Measurements from ENCODE around the gene PREX1.

Gene PREX1

DNA sequence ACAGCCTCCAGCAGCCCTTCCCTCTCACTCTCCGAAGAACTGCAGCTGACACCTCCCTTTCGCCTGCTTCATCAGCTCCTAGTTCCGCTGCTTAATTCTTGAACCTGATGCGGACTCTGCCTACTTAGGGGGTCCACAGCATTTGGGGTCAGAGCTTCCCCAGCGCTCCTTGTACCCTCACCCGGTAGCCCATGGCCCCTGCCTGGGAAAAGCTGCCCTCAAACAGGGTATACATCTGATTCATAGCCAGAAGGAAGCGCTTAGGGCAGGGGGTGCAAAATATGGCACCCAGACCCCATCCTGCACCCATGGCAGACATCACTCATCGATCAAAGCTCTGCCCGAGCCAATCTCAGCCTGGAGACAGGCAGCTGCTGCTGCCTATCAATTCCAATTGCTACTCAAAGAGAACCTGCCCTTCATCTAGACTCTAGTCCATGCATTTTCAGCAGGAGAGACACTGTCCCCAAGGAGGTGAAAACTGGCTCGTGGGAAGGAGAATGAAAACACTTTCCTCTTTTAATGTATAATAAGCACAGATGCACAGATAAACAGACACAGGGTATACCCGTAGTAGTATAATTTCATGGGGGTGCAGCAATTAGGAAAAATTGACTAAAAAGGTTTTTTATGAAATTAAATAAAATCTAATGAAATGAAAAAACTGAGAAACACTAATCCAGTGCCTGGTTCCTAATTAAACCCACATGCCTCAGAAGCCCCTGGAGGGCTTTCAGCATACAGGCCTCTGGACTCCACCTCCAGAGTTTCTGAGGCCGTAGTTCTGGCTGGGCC is 194.8 kb downstream of the PREX1 start:
- DNase-seq (ENCODE audit: low spot score) = no peak

- no peak for DNase-seq (ENCODE audit: low spot score)
Measured at GRCh38 chr20:48632017-48632824, 195.6 kb downstream of the PREX1 start.

GRCh38 chr20:48631114-48632016 is 196.4 kb downstream of the PREX1 start:
- peak; percentile 60 for DNase-seq (ENCODE audit: low spot score)

- no peak for DNase-seq (ENCODE audit: low spot score)
Measured at GRCh38 chr20:48630342-48631075, 197.3 kb downstream of the PREX1 start.

DNA sequence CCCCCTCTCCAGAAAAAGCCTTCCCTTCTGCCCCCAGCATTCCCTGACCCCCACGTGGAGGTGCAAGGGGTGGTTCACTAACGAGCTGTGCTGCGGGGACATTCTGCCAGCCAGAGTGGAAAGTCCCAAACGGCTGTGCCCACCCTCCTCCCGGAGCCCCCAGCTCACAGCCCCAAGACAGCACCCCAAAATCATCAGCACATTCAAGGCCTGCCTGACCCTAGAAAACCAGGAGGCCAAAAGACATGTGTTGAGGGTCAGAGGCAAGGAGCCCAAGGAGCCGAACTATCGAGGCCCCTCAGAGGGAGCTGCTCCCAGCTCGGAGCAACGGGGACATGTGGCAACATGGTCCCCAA is 197.9 kb downstream of the PREX1 start:
- DNase-seq (ENCODE audit: low spot score) = no peak

DNA sequence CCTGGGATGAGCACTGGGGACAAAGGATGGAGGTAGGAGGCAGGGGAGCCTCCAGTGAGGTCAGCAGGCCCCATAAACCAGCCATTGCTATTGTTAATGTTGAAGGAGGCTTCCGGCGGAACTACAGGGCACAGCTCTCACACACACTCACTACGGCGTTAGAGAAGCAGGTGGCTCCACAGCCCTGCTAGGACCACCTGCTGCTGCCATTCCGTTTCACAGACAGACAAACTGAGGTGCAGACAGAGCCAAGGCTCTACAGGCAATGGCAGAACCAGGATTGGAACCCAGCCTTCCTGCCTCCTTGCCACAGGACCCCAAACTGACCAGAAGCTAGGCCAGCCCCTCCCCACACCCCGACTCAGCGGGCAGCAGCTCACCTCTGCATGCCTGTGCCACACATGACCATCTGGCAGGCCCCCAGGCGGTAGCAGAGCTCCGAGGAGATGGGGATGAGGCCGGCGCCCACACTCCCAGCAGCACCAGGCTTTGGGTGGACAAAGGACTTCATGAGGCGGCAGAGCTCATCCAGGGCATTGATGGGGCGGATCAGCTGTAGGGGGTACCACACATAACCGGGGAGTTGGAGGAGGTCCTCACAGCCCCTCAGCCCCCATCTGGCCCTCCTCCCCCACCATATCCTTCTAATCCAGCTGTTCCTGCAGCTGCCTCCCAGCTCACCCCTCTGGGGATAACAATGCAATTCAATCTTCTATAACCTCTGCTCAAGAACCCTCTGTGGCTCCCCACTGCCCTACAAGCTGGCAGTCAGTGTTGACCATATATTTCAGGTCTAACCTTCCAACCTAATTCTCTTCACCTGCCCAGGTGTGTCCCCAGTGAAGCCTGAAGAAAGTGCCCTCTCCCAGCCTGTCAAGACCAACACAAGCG is 198.5 kb downstream of the PREX1 start:
- no peak for DNase-seq (ENCODE audit: low spot score)

GRCh38 chr20:48627737-48628128 is 200.1 kb downstream of the PREX1 start:
- DNase-seq (ENCODE audit: low spot score) = no peak

DNA sequence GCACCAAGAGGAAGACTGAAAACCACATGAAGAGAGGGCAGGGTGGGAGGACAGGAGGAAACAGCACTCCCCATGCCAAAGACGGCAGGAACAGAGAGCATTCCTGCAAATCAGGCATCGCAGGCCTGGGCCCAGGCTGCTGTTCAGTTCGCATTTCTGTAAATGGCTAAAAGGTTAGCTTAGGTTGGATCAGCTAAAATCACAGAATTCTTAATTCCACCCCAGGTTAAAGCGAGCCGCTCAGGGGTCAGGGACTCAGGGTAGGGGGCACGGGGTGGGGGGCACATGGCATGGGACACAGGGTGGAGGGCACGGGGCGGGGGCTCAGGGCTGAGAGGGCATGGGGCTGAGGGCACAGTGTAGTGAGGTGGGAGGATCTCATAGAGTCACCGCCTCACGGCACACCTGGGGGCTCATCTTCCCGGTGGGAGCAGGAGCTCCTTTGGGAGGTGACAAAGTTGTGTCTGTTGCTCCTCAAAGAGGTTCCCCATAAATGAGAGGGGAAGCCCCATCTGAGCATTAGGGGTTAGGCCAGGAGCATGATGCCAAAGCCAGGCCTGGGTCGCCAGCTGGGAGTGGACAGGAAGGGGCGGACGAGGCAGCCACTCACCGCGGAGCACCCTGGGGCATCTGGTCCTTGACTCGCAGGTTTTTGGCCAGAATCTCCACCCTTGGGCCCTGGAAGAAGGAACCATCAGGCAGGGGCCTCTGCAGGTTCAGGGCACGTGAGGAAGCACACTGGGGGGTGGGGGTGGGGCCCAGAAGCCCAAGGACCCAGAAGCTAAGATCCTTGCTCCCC is 200.7 kb downstream of the PREX1 start:
- no peak for DNase-seq (ENCODE audit: low spot score)

DNA sequence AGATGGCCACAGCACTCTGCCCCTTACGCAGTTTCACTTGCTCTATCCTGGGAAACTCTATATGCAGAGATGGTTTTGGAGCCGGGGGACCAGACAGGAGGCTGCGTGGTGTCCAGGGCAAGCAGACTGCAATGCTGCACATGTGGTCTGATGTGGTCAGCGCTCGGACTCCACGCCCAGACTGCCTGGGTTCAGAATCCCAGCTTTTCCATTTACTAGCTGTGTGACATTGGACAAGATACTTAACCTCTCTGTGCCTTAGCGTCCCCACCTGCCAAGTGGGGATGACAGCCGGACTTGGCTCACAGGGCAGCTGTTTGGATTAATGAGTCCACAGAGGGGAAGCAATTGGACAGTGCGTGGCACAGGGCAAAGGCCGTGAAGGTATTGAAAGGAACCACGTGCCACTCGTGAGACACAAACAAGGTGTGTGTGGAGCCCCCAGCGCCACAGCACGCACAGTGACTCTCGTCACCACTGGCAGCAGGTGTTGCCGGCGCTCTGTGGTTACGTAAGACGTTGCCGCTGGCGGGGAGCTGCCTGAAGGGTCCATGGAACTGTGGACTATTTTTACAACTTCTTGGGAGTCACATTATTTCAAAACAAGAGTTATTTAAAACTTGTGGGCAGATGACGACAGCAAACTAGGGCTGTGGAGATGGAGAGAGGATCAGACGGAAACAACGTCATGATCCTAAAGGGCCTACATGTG is 201.4 kb downstream of the PREX1 start:
- no peak for DNase-seq (ENCODE audit: low spot score)

GRCh38 chr20:48625136-48625900 is 202.5 kb downstream of the PREX1 start:
- no peak for DNase-seq (ENCODE audit: low spot score)

- no peak for DNase-seq (ENCODE audit: low spot score)
Measured at GRCh38 chr20:48624315-48625020, 203.3 kb downstream of the PREX1 start.

DNA sequence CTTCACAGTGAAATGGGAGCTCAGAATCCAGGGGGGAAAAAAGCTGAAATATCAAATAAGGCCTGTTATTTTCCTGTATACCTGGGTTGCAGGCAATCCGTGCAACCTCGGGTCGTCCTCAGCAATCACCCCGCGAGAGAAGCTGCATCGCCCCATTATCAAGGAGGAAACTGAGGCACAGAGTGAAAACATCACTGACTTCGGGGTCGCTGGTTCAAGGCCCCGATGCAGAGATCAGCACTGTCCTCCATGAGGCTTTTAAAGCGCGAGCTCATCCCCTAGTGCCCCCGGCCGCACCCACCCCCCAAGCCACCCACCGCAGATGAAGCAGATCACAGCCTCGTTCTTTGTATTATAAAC is 203.9 kb downstream of the PREX1 start:
- DNase-seq (ENCODE audit: low spot score) = no peak

GRCh38 chr20:48623176-48623905 is 204.5 kb downstream of the PREX1 start:
- no peak for DNase-seq (ENCODE audit: low spot score)

GRCh38 chr20:48622421-48622820 is 205.4 kb downstream of the PREX1 start:
- DNase-seq (ENCODE audit: low spot score) = no peak

- no peak for DNase-seq (ENCODE audit: low spot score)
Measured at GRCh38 chr20:48621376-48622078, 206.3 kb downstream of the PREX1 start.
